H1 (cell line): ENCODE measurements around the gene EIF4EBP2. TPM values are rescaled to one million over a fixed set of nuclear protein-coding genes. Genes with fewer than 3 reads are reported as not detected.

ENCODE experiments used
- CTCF ChIA-PET: fragments of 300-600 bp; sonication (Branson Sonifier 250); formaldehyde crosslinking; loops from one replicate; lab custom pipeline; 2021; ENCODE audit not compliant: partially characterized antibody; lab: Charles Lee
- POLR2A ChIA-PET: fragments of 300-600 bp; sonication (Branson Sonifier 250); formaldehyde crosslinking; loops from one replicate; lab custom pipeline; 2021; ENCODE audit warnings: inconsistent platforms; ENCODE audit not compliant: partially characterized antibody; lab: Charles Lee
- DNase-seq, 2 experiments: peaks; one replicate each; pipeline versions ENCODE4 v3.0.0 to v3.0.0-alpha.2; 2010 to 2022; ENCODE audit warnings: low spot score in 2 of 2, low read depth in 1 of 2, mixed read lengths in 1 of 2
- FAIRE-seq: peaks from 2 replicates; lab custom pipeline; 2011; peaks lifted over from hg19 to GRCh38; lab: Jason Lieb, UNC
- H2AFZ ChIP-seq: 2 replicates; pipeline ENCODE4 v1.8.1; 2012; ENCODE audit warnings: low read length, inconsistent platforms
- H2AK5ac ChIP-seq: 2 replicates; pipeline ENCODE4 v1.6.1; 2013; ENCODE audit warnings: low read depth, low read length
- H2BK120ac ChIP-seq: replicated peaks from 2 replicates; pipeline ENCODE3; 2013; ENCODE audit warnings: low read depth, low read length, inconsistent platforms
- H2BK12ac ChIP-seq: 2 replicates; pipeline ENCODE4 v1.6.1; 2013; ENCODE audit warnings: low read depth, low read length
- H2BK15ac ChIP-seq: 2 replicates; pipeline ENCODE4 v1.6.1; 2013; ENCODE audit warnings: low read length
- H2BK20ac ChIP-seq: 2 replicates; pipeline ENCODE4 v1.6.1; 2013; ENCODE audit warnings: low read length
- H2BK5ac ChIP-seq: 2 replicates; pipeline ENCODE4 v1.6.1; 2013; ENCODE audit warnings: low read depth, low read length
- H3K14ac ChIP-seq: 2 replicates; pipeline ENCODE4 v1.6.1; 2013; ENCODE audit warnings: inconsistent platforms; ENCODE audit not compliant: insufficient read length
- H3K18ac ChIP-seq: 2 replicates; pipeline ENCODE4 v1.6.1; 2013; ENCODE audit warnings: low read length; ENCODE audit errors: extremely low read depth
- H3K23ac ChIP-seq: 2 replicates; pipeline ENCODE4 v1.6.1; 2013; ENCODE audit warnings: inconsistent platforms; ENCODE audit not compliant: insufficient read length
- H3K23me2 ChIP-seq: 2 replicates; pipeline ENCODE4 v1.6.1; 2013; ENCODE audit warnings: low read depth, low read length
- H3K27ac ChIP-seq: 2 replicates; pipeline ENCODE4 v1.6.1; 2011; ENCODE audit warnings: low read depth, low read length, inconsistent platforms
- H3K27me3 ChIP-seq, 4 experiments: replicated peaks in 1 of 4; 1 replicate in 1 of 4; 2 replicates in 3 of 4; pipeline versions ENCODE4 v1.6.1 to v1.8.1; 2011 to 2013; ENCODE audit warnings: low read length in 3 of 4, mild to moderate bottlenecking in 3 of 4, inconsistent platforms in 2 of 4, mixed read lengths in 2 of 4, moderate library complexity in 1 of 4; ENCODE audit not compliant: control insufficient read depth in 3 of 4, insufficient read depth in 3 of 4; ENCODE audit errors: extremely low read depth in 1 of 4
- H3K36me3 ChIP-seq, 4 experiments: 2 replicates each; pipeline versions ENCODE4 v1.6.1 to v1.8.1; 2011 to 2013; ENCODE audit warnings: mild to moderate bottlenecking in 4 of 4, low read length in 3 of 4, moderate library complexity in 2 of 4, control low read depth in 1 of 4, inconsistent platforms in 1 of 4; ENCODE audit not compliant: insufficient read depth in 4 of 4, control insufficient read depth in 2 of 4
- H3K4ac ChIP-seq: replicated peaks from 2 replicates; pipeline ENCODE3; 2013; ENCODE audit warnings: low read length, low read depth, mixed read lengths, inconsistent platforms; ENCODE audit not compliant: insufficient read length
- H3K4me1 ChIP-seq, 4 experiments: replicated peaks in 1 of 4; 1 replicate in 1 of 4; 2 replicates in 3 of 4; pipeline versions ENCODE4 v1.6.1 to v1.8.1; 2011 to 2013; ENCODE audit warnings: low read length in 3 of 4, inconsistent platforms in 2 of 4, mixed read lengths in 1 of 4; ENCODE audit not compliant: insufficient read depth in 4 of 4, control insufficient read depth in 3 of 4
- H3K4me2 ChIP-seq, 2 experiments: 2 replicates each; pipeline versions ENCODE4 v1.6.1 to v1.8.1; 2011 to 2013; ENCODE audit warnings: low read depth in 2 of 2, low read length in 2 of 2, control low read depth in 1 of 2, inconsistent platforms in 1 of 2, mild to moderate bottlenecking in 1 of 2; ENCODE audit not compliant: insufficient read depth in 1 of 2
- H3K4me3 ChIP-seq, 4 experiments: fragments of 200-600, 300-600 bp in 1 of 4; sonication (generic), shearing (Covaris generic), sonication (Bioruptor Twin) in 1 of 4; 2 replicates each; pipeline versions ENCODE4 v1.5.1 to v1.8.1; 2011 to 2016; ENCODE audit warnings: low read length in 4 of 4, low read depth in 3 of 4, control low read depth in 2 of 4, inconsistent platforms in 2 of 4, mild to moderate bottlenecking in 2 of 4, mixed read lengths in 1 of 4, moderate library complexity in 1 of 4; ENCODE audit not compliant: insufficient read depth in 2 of 4; ENCODE audit errors: extremely low read depth in 1 of 4
- H3K56ac ChIP-seq: replicated peaks from 2 replicates; pipeline ENCODE3; 2013; ENCODE audit warnings: low read depth, mild to moderate bottlenecking, mixed read lengths, low read length, inconsistent platforms; ENCODE audit not compliant: insufficient read length
- H3K79me1 ChIP-seq: 2 replicates; pipeline ENCODE4 v1.6.1; 2013; ENCODE audit warnings: low read depth, low read length, control low read depth
- H3K79me2 ChIP-seq, 2 experiments: 2 replicates each; pipeline versions ENCODE4 v1.6.1 to v1.8.1; 2012 to 2013; ENCODE audit warnings: low read length in 2 of 2, mild to moderate bottlenecking in 2 of 2, inconsistent platforms in 1 of 2; ENCODE audit not compliant: insufficient read depth in 2 of 2, control insufficient read depth in 1 of 2
- H3K9ac ChIP-seq, 4 experiments: replicated peaks in 1 of 4; 1 replicate in 1 of 4; 2 replicates in 3 of 4; pipeline versions ENCODE4 v1.6.1 to v1.8.1; 2011 to 2013; ENCODE audit warnings: low read depth in 3 of 4, low read length in 3 of 4, control low read depth in 2 of 4, mild to moderate bottlenecking in 2 of 4, moderate library complexity in 2 of 4, inconsistent platforms in 1 of 4; ENCODE audit errors: extremely low read depth in 1 of 4
- H3K9me3 ChIP-seq, 2 experiments: 2 replicates each; pipeline versions ENCODE4 v1.6.1 to v1.8.1; 2012 to 2013; ENCODE audit warnings: mild to moderate bottlenecking in 2 of 2, moderate library complexity in 2 of 2, control low read depth in 1 of 2, inconsistent platforms in 1 of 2, low read depth in 1 of 2, low read length in 1 of 2, mixed read lengths in 1 of 2; ENCODE audit not compliant: insufficient read depth in 2 of 2
- H4K20me1 ChIP-seq, 2 experiments: replicated peaks in 1 of 2; 2 replicates each; pipeline versions ENCODE3 to v1.8.1; 2011 to 2013; ENCODE audit warnings: inconsistent platforms in 2 of 2, low read length in 2 of 2, mild to moderate bottlenecking in 1 of 2; ENCODE audit not compliant: insufficient read depth in 2 of 2, control insufficient read depth in 1 of 2
- H4K5ac ChIP-seq: 2 replicates; pipeline ENCODE4 v1.6.1; 2013; ENCODE audit warnings: low read length, low read depth, mixed read lengths, inconsistent platforms; ENCODE audit not compliant: insufficient read length
- H4K8ac ChIP-seq: 2 replicates; pipeline ENCODE4 v1.8.0; 2013; ENCODE audit warnings: mild to moderate bottlenecking, moderate library complexity, low read length, inconsistent platforms; ENCODE audit not compliant: insufficient read depth; ENCODE audit errors: extremely low read depth
- H4K91ac ChIP-seq: replicated peaks from 2 replicates; pipeline ENCODE3; 2013; ENCODE audit warnings: low read length, mixed read lengths, inconsistent platforms; ENCODE audit not compliant: insufficient read length
- BRCA1 ChIP-seq: IDR thresholded peaks from 2 replicates; pipeline ENCODE4 v1.6.1; 2012; ENCODE audit warnings: low read depth, low read length, improper control_type of control experiment
- JUN ChIP-seq: IDR thresholded peaks from 2 replicates; pipeline ENCODE4 v1.6.1; 2011; ENCODE audit warnings: low read depth, mild to moderate bottlenecking, improper control_type of control experiment, low read length
- KDM5A ChIP-seq: fragments of 200-600 bp; IDR thresholded peaks from 2 replicates; pipeline ENCODE4 v1.7.1; 2012; ENCODE audit warnings: mild to moderate bottlenecking, low read length, inconsistent platforms, mixed read lengths
- POLR2A ChIP-seq, 2 experiments: IDR thresholded peaks; 1 replicate in 1 of 2; 2 replicates in 1 of 2; pipeline ENCODE4 v1.6.1; 2011; ENCODE audit warnings: low read depth in 2 of 2, low read length in 2 of 2, mild to moderate bottlenecking in 2 of 2; ENCODE audit errors: control extremely low read depth in 1 of 2
- SIN3A ChIP-seq, 2 experiments: IDR thresholded peaks in 1 of 2; conservative IDR thresholded peaks in 1 of 2; 2 replicates each; pipeline ENCODE4 v1.6.1; 2011 to 2012; ENCODE audit warnings: low read length in 2 of 2, improper control_type of control experiment in 1 of 2, low read depth in 1 of 2, mild to moderate bottlenecking in 1 of 2
- SRF ChIP-seq: IDR thresholded peaks from 2 replicates; pipeline ENCODE4 v1.6.1; 2011; ENCODE audit warnings: mild to moderate bottlenecking, low read depth, low read length, moderate library complexity
- TAF7 ChIP-seq: optimal IDR thresholded peaks from 2 replicates; pipeline ENCODE3; 2011; ENCODE audit warnings: low read depth, mild to moderate bottlenecking, inconsistent platforms, low read length, moderate library complexity, borderline replicate concordance
- TCF12 ChIP-seq: IDR thresholded peaks from 2 replicates; pipeline ENCODE4 v1.6.1; 2011; ENCODE audit warnings: low read depth, mild to moderate bottlenecking, low read length
- WGBS, 2 experiments: shearing (Covaris generic) in 1 of 2; methylation state at CpG; one replicate each; pipeline versions ENCODE4 v1.1.6 to v1.1.7; 2013 to 2015; ENCODE audit warnings: low lambda C conversion rate in 2 of 2, mixed read lengths in 2 of 2, inconsistent platforms in 1 of 2, low coverage in 1 of 2, missing lambda C conversion rate in 1 of 2; ENCODE audit not compliant: insufficient replicate concordance in 2 of 2, insufficient coverage in 1 of 2, insufficient read length in 1 of 2; ENCODE audit errors: extremely low coverage in 1 of 2, missing lambda C conversion rate in 1 of 2; 5-methylcytosine and 5-hydroxymethylcytosine counted together
- polyA plus RNA-seq, 7 experiments: library from polyadenylated mRNA; depleted of rRNA in 3 of 7; stranded (reverse) in 5 of 7; unstranded in 2 of 7; fragments of >200 nt in 5 of 7; fragments of 200-250 nt in 2 of 7; gene quantifications; 1 replicate in 5 of 7; 2 replicates in 1 of 7; 4 replicates in 1 of 7; pipeline versions ENCODE4 v1.2.1 to v1.2.3, GENCODE V29; 2011 to 2013; ENCODE audit warnings: missing spikeins in 2 of 7, mixed read lengths in 2 of 7
- total RNA-seq: library from RNA; stranded (reverse); fragmentation: NEBNext Ultra II Directional; extraction: Animal tissue kit (Norgen Biotek cat#: 25700); gene quantifications from 2 replicates; pipeline ENCODE4 v1.2.1, GENCODE V29; 2021

EIF4EBP2 gene
- total and polyA plus RNA-seq, 2 of the 8 experiments (the other 6 are each of a cell fraction or from before 2014, with no cell fraction given) = 55.3 to 144 TPM

DNA sequence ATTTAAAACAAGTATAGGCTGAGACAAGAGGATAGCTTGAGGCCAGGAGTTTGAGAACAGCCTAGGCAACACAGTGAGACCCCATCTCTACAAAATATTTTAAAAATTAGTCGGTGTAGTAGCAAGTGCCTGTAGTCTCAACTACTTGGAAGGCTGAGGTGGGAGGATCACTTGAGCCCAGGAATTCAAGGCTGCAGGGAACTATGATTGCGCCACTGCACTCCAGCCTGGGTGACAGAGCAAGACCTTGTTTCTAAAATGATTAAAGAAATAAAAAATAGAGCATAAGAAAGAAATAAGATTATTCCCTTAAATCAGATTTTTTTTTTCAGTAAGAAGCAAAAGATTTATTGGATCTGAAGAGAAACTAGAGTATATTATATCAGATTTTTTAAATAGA, 33.2 kb upstream of the EIF4EBP2 start:
- Histone ChIP-seq H3K27ac (no peak overlapping the region), H3K9me3 (no peaks in the 10 kb centered on the region), H3K4me3 (no peak overlapping the region), H2BK15ac (no peak overlapping the region), H3K79me1 (no peaks in the 10 kb centered on the region; the same call in 1 of the 2 replicates), H3K18ac (no peak overlapping the region), H3K14ac (no peak overlapping the region), H4K91ac (no peak overlapping the region), H3K9ac (no peak overlapping the region), H3K23ac (no peak overlapping the region), H3K56ac (no peak overlapping the region), H4K5ac (no peak overlapping the region), H3K4me1 (peaks cover 2 to 10% (median 3%) of the 10 kb centered on the region in 4 experiments; a peak in 4 of 7 replicates), H2BK5ac (no peak overlapping the region), H3K79me2 (no peaks in the 10 kb centered on the region; a peak in 1 of 4 replicates), H2BK120ac (no peak overlapping the region), H2BK12ac (no peak overlapping the region), H3K4ac (no peak overlapping the region), H4K20me1 (peaks cover 0 to 6% of the 10 kb centered on the region in 2 experiments), H2AK5ac (no peak overlapping the region), H3K27me3 (no peaks in the 10 kb centered on the region), H4K8ac (no peak overlapping the region), H3K36me3 (peaks cover 0 to 11% (median 3%) of the 10 kb centered on the region in 4 experiments; a peak in 3 of 8 replicates), H3K23me2 (no peaks in the 10 kb centered on the region), H3K4me2 (no peak overlapping the region), H2AFZ (no peak overlapping the region), H2BK20ac (no peak overlapping the region)
- whole genome bisulfite sequencing, 2 experiments = 88% methylated on average over 2 of the region's 2 CpGs; no CpG with 5 or more reads in 1 of the 2 experiments
- CTCF ChIA-PET = interaction anchor here (1.0 to 1.6 kb wide), 2 partner anchors 9 to 99 kb away, joined by 4 to 5 read pairs; no protein-coding TSS in a partner anchor
- FAIRE-seq (no peak), DNase-seq (no peak)
- POLR2A ChIA-PET = interaction anchor here (1.5 kb wide), 1 partner anchor 11 kb away, joined by 5 read pairs; no protein-coding TSS in a partner anchor
- TF ChIP-seq SIN3A (conservative IDR thresholded peaks at IDR 0.05 in 1 of 2, IDR thresholded peaks at IDR 0.05 in 1 of 2; ENCODE audit: low read depth in 1 of 2, low read length in 2 of 2) = no peak
- TF ChIP-seq TCF12 = no peak
- TF ChIP-seq BRCA1 = no peak
- TF ChIP-seq SRF = no peak
- no peak for TF ChIP-seq POLR2A (IDR thresholded peaks at IDR 0.05; ENCODE audit: control extremely low read depth in 1 of 2, low read depth in 2 of 2, low read length in 2 of 2)
- TF ChIP-seq KDM5A = no peak
- no peak for TF ChIP-seq TAF7
- no peak for TF ChIP-seq JUN
